Fibroblast of peridontal ligament (primary cell): ENCODE measurements around the gene TTYH1.
"Not testable (repeated sequence)": the region's sequence is repeated elsewhere in the genome, so short reads cannot be mapped to it uniquely, and the experiment has no call there.

Experiments
- DNase-seq: peaks from one replicate; pipeline ENCODE4 v3.0.0-alpha.2; 2010; ENCODE audit errors: extremely low read depth

The TTYH1 gene

DNA sequence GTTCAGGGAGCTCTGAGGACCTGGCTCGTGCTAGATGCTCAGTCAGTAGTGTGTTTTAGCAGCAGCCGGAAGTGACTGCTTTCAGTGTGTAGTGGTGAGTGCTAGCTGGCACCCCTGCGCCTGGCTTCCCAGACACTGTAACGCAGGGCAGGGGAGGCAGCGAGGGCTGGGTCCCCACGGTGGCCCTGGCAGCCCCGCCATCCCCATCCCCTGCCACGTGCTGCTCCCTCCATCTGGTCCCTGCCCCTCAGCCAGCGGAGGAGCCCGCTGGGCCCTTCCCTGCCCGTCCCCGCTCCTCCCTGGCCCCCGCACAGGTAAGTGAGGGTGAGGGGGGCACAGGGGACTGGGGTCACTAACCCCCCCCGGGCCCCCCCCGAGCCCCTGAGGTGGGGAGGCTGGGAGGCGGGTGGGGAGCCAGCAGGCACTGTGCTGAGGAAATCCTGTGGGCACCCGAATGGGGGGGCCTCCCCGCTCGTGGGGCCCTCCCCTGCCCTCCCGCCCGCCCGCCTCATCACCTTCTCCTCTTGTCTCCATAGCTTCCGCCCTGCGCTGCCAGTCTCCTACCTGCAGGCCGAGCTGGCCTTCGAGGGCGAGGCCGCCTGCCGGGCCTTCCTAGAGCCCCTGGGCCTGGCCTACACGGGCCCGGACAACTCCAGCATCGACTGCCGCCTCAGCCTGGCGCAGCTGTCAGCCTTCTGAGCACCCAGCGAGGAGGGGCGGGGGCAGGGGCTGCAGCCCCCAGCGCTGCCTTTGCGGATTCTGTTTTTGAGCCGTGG lies 45.2 kb downstream of the TTYH1 start:
- DNase-seq, result no peak

- DNase-seq, result no peak
Observed at GRCh38 chr19:54461210-54461609, 45.9 kb downstream of the TTYH1 start.

DNA sequence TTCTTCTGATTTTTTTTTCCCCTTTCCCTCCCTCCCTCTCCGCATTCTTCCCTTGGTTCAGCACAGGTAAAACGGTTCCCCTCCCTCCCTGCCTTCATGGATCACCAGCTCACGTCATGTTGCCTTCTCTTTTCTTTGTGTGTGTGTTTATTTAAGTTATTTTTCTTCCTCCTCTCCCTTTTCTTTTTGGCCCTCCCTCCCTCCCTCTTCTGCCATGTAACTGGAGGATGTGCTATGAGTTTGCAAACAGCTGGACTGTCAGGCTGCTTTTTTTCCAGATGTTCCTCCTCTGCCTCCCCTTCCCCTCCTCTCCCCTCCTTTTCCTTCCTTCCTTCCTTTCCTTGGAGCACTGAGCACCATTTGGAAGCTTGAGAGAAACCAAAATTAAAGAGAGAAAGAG lies 46.3 kb downstream of the TTYH1 start:
- DNase-seq, result no peak

- no peak for DNase-seq
Observed at GRCh38 chr19:54462047-54462654, 46.9 kb downstream of the TTYH1 start.

- peak; percentile 58 for DNase-seq
Observed at GRCh38 chr19:54462655-54463530, 47.6 kb downstream of the TTYH1 start.

- peak; percentile 96 for DNase-seq
Observed at GRCh38 chr19:54463531-54464043, 48.3 kb downstream of the TTYH1 start, which contains the start of gene LENG9. Gene LENG9 (minus strand): TSS chr19:54463778. CDS start chr19:54463526, 252 bp downstream.

DNA sequence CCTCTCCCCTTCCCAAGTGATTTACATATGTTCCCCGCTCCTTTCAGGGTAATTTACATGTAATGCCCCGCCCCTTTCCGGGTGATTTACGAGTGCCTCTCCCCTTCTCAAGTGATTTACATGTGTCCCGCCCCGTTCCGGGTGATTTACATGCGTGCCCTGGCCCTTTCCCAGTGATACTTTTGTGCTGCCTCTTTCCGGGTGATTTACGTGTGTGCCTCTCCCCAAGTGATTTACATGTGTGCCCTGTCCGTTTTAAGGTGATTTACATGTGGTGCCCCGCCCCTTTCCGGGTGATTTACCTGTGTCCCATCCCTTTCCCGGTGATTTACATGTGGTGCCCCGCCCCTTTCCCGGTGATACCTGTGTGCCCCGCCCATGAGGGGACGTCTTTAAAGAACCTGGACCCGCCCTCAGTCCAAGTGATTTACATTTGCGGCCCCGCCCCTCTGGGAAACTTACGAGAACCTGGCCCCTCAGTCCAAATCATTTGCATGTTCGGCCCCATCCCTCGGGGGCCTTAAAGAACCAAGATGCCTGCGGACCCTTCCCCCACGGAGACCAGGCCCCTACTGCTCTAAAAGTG lies 48.9 kb downstream of the TTYH1 start:
- peak; percentile 38 for DNase-seq

DNA sequence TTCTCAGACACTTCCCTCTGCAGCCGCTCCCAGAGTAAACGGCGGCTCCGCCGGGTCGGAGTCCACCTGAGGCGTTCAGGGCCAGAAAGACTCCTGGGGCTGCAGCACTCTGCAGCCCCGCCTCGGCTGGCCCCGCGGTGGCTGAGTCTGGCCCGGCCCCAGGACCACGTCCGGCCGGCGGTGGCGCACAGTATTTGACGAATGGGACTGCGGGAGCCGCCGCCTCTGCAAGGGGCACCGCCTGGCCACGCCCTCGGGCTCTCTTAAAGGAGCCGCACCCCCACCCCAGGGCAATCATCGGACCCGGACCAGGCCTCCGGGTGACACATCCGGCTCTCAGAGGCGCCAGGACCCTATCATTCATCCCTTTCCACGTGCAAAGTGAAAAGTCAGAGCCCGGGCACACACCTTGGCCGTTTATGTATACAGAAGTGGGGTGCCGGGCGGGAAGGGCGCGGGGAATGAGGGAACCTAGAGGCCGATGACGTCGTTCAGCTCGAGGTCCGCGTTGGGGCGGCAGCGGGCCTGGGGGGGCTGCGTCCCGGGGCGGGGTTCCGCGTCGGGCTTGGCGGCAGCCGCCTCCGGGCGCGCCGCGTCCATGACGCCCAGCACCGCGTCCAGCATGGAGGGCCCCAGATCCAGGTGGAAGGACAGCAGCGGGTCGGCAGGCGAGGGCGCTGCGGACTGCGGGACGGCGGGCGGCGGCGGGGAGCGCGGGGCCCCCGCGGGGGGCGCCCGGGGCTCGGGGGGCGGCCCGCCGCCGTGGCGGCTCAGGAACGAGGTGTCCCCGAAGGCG lies 49.6 kb downstream of the TTYH1 start:
- DNase-seq, result peak; percentile 50

DNA sequence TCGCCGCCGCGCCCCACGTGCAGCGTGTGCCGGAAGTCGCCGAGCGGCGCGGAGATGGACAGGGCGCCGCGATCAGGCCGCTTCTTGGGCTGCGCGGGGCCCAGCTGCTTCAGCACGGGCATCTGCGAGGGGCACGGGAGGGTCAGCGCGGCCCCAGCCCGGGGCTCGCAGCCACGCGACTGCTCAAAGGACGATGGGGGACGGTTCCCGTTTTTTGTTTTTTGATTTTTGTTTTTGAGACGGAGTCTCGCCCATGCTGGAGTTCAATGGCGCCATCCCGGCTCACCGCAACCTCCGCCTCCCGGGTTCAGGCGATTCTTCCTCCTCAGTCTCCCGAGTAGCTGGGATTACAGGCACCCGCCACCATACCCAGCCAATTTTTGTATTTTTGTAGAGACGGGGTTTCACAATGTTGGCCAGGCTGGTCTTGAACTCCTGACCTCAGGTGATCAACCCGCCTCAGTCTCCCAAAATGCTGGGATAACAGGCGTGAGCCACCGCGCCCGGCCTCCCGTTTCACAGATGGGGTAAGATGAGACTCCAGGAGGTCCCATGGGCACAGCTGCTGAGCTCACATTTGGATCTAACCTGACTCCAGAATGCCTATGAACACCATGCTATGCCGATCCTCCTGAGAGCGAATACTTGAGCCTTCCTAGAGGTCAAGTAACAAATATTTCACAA lies 50.3 kb downstream of the TTYH1 start:
- DNase-seq, result no peak

DNA sequence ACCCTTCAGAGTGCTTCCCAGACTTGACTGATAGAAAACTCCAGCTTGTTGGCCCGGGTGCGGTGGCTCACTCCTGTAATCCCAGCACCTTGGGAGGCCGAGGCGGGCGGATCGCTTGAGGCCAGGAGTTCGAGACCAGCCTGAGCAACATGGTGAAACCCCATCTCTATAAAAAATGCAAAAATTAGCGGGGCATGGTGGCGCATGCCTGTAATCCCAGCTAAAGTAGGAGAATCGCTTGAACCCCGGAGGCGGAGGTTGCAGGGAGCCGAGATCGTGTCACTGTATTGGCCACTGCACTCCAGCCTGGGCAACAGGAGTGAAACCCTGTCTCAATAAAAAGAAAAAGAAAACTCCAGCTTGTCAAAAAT lies 50.8 kb downstream of the TTYH1 start:
- not testable (repeated sequence) for DNase-seq

DNA sequence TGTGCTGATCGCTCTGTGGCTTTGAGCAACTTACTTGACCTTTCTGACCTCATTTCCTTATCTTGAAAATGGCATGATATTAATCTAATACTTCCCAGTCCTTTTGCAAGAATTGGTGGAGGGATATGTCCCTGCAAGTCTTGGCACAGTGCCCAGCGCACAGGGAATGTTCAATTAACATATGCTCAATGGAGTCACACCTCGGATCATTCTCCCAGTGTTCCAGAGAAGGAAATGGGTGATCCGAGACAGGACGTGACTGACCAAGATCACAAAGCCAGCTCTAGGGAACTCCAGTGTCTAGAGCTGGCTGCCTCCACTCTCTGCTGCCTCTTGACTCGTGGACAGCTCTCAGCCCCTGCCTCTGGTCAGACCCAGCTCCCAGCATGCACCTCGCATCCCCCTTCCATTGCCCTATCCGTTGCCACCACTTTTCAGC lies 54.3 kb downstream of the TTYH1 start:
- DNase-seq, result no peak

- no peak for DNase-seq
Observed at GRCh38 chr19:54470276-54470887, 55.1 kb downstream of the TTYH1 start.

- DNase-seq, result no peak
Observed at GRCh38 chr19:54470991-54471782, 55.9 kb downstream of the TTYH1 start.

- DNase-seq, result peak; percentile 91
Observed at GRCh38 chr19:54473071-54473891, 58.0 kb downstream of the TTYH1 start, which contains the start of gene CDC42EP5. Gene CDC42EP5 (minus strand): TSS chr19:54473296. CDS start chr19:54465547, 7,749 bp downstream.

DNA sequence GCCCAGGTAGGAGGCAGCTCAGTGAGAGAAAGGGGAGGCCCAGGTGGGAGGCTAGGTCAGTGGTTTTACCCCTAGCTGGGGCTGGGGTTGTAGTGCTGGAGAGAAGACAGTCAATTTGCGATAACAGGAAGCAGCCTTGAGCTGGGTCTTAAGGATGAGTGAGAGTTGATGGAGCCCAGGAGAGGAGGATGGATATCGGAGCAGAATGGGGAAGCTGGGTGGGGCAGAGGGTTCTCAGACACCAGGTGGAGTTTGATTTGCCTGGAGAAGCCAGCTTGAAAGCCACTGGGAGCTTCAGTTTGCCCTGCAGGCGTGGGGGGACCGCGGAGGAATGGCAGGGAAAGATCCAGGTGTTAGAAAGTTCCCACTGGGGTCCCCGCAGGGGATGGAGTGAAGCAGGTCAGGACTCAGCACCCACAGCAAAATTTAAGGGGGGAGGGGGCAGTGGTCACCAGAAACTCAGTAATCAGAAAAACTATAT lies 58.7 kb downstream of the TTYH1 start:
- DNase-seq, result no peak

GRCh38 chr19:54475706-54476105 lies 60.4 kb downstream of the TTYH1 start:
- no peak for DNase-seq

- DNase-seq, result no peak
Observed at GRCh38 chr19:54477650-54478049, 62.4 kb downstream of the TTYH1 start.
